ENCODE measurements around the gene CRX. TPM values are rescaled to one million over a fixed set of nuclear protein-coding genes. Genes with fewer than 3 reads are reported as not detected.

Gene CRX
- total RNA-seq, 3 donors from 2014 or later = not detected

DNA sequence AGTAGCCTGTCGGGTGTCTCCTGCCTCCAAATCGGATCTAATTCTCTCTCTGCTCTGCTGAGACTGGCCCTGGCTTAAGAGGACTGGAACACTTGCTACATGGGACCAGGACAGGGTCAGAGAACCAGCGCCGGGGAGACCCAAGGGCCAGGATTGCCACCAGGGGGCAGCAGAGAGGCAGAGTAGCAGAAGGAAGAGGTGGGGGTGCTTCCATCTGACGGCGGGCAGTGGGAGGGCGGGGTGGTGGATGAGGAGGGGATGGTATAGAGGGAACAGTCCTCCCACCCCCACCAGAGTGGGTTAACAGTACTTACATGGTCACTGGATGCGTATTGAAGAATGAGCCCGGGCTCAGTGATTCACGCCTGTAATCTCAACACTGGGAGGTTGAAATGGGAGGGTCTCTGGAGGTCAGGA is 31.3 kb upstream of the CRX start:
- H3K4me3 ChIP-seq = no peak overlapping the region
- H3K36me3 ChIP-seq = no peaks in the 10 kb centered on the region
- peak; percentile 47 to 78 for DNase-seq (ENCODE audit: low spot score in 2 of 2)
- intact Hi-C loops (cut with DNase I; ENCODE audit: low total_unique reads) = no loop called here
- H3K27ac ChIP-seq = no peak overlapping the region
- no peaks in the 10 kb centered on the region for H3K27me3 ChIP-seq
- H3K4me1 ChIP-seq = no peaks in the 10 kb centered on the region
- H3K9me3 ChIP-seq = no peaks in the 10 kb centered on the region
- no peak for TF ChIP-seq POLR2A (IDR thresholded peaks at IDR 0.05)
- TF ChIP-seq, protein P1, sequence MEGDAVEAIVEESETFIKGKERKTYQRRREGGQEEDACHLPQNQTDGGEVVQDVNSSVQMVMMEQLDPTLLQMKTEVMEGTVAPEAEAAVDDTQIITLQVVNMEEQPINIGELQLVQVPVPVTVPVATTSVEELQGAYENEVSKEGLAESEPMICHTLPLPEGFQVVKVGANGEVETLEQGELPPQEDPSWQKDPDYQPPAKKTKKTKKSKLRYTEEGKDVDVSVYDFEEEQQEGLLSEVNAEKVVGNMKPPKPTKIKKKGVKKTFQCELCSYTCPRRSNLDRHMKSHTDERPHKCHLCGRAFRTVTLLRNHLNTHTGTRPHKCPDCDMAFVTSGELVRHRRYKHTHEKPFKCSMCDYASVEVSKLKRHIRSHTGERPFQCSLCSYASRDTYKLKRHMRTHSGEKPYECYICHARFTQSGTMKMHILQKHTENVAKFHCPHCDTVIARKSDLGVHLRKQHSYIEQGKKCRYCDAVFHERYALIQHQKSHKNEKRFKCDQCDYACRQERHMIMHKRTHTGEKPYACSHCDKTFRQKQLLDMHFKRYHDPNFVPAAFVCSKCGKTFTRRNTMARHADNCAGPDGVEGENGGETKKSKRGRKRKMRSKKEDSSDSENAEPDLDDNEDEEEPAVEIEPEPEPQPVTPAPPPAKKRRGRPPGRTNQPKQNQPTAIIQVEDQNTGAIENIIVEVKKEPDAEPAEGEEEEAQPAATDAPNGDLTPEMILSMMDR (IDR thresholded peaks at IDR 0.05) = peak in 2 of 3 donors; percentile 68 to 71

DNA sequence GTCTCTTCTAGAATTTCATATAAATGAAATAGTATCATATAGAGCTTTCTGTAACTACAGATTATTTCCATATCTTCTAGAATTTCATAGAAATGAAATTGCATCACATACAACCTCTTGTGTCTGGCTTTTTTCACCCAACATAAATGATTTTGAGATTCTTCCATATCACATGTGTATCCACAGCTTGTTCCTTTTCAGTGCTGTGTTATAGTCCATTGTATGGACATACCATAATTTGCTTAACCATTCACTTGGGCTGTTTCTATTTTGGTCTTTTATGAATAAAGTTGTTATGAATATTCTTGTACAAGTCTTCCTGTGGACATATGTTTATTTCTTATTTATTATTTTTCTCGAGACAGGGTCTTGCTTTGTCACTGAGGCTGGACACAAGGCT is 29.1 kb upstream of the CRX start:
- intact Hi-C loops (cut with DNase I; ENCODE audit: low total_unique reads) = no loop called here
- H3K4me1 ChIP-seq = no peaks in the 10 kb centered on the region
- TF ChIP-seq POLR2AphosphoS5 (IDR thresholded peaks at IDR 0.05) = no peak
- TF ChIP-seq, protein P1 (IDR thresholded peaks at IDR 0.05) = no peak
- TF ChIP-seq POLR2A (IDR thresholded peaks at IDR 0.05) = no peak

DNA sequence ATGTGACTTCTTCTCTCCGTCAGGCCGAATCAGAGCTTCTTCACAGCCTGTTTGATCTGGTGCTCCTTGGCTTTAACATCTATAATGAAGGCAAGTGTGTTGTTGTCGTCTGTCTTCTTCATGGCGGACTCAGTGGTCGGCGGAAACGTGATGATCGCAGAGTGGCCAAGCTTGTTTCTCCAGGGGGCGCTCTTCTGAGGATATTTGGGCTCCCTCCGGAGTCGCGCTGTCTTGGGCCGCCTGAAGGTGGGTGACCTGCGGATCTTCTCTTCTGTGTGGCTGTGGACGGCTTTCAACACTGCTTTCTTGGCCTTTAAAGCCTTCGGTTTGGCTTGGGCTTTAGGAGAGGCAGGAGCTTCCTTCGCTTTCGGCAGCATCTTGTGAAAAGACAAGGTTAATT is 27.2 kb upstream of the CRX start:
- TF ChIP-seq, protein P1 (IDR thresholded peaks at IDR 0.05) = no peak
- TF ChIP-seq POLR2AphosphoS5 (IDR thresholded peaks at IDR 0.05) (no peak), POLR2A (IDR thresholded peaks at IDR 0.05) (no peak)
- Histone ChIP-seq H3K4me1 (no peaks in the 10 kb centered on the region), H3K4me3 (no peak overlapping the region), H3K36me3 (no peaks in the 10 kb centered on the region), H3K9me3 (no peaks in the 10 kb centered on the region), H3K27me3 (peaks cover 0 to 4% of the 10 kb centered on the region in 2 donors), H3K27ac (no peak overlapping the region)
- DNase-seq (ENCODE audit: low spot score in 2 of 2) = no peak
- intact Hi-C loops (cut with DNase I; ENCODE audit: low total_unique reads) = no loop called here

More for the DNA sequence above, 29.1 kb upstream of the CRX start:
- Histone ChIP-seq H3K4me3 (no peak overlapping the region), H3K9me3 (no peaks in the 10 kb centered on the region), H3K27me3 (no peaks in the 10 kb centered on the region), H3K27ac (no peak overlapping the region), H3K36me3 (no peaks in the 10 kb centered on the region)
- no peak for DNase-seq (ENCODE audit: low spot score in 2 of 2)

DNA sequence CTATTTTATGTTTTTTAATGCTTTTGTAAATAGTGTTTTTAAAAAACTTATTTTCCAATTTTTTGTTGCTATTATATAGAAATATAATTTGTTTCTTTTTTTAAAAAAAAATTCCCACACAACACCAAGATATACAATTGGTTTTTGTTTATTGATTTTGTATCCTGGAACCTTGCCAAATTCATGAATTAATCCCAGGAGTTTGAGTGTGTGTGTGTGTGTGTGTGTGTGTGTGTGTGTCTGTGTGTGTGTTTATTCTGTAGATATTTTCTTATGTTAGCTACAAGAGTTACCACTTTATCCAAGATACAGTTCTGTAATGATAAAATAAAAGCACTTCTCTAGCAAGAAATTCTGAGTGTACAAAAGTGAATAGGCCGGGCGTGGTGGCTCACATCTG is 25.0 kb upstream of the CRX start:
- intact Hi-C loops (cut with DNase I; ENCODE audit: low total_unique reads) = no loop called here
- no peak for TF ChIP-seq POLR2A (IDR thresholded peaks at IDR 0.05)
- TF ChIP-seq POLR2AphosphoS5 (IDR thresholded peaks at IDR 0.05) = no peak
- TF ChIP-seq, protein P1 (IDR thresholded peaks at IDR 0.05) = no peak
- no peak for DNase-seq (ENCODE audit: low spot score in 2 of 2)
- no peaks in the 10 kb centered on the region for H3K9me3 ChIP-seq
- no peaks in the 10 kb centered on the region for H3K4me1 ChIP-seq
- H3K36me3 ChIP-seq = no peaks in the 10 kb centered on the region
- peaks cover 0 to 4% of the 10 kb centered on the region in 2 donors for H3K27me3 ChIP-seq
- H3K4me3 ChIP-seq = no peak overlapping the region
- H3K27ac ChIP-seq = no peak overlapping the region

DNA sequence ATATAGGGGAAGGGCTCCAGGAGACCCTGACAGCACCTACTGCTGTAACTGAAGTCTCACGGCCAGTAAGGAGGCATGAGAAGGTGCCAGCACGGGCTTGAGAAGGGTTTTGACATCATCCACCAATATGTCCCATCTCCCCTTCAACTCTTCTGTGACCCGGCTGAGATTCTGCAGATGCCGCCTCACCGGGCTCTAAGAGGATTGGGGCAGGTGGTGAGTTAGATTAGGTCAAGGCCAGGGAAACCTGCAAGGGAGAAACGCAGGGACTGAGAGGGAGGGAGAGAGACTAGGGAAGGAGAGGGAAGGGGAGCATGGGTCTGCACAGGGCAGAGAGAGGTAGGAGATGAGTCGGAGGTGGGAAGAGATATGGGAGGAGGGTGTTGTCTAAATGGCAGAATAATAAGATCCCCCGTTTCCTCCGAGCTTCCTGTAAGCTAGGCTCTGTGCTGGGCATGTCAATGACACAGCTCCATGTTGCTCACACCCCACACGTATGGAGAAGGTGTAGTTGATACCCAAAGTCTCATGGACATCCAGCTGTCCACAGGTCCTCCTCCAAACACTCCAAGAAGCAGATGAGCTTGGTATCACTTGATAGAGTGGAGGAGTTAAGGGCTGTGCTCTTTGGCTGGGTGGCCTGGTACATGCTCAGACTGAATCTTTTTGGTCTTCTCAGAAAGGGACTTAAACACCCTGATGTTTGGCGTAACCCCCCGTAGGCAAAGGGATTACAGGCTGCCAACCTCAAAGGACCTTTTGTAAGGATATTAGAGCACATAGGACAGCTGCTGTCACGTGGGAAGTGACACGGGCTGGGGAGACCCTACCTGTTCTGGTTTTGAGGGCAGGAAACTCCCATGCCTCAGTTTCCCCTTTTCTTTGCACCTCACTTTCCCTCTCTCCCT is 23.5 kb upstream of the CRX start:
- TF ChIP-seq, protein P1 (IDR thresholded peaks at IDR 0.05) = no peak
- no peak for TF ChIP-seq POLR2A (IDR thresholded peaks at IDR 0.05)
- no peak for TF ChIP-seq POLR2AphosphoS5 (IDR thresholded peaks at IDR 0.05)
- DNase-seq (ENCODE audit: low spot score in 2 of 2) = no peak
- Histone ChIP-seq H3K27ac (no peak overlapping the region), H3K27me3 (peaks cover 0 to 4% of the 10 kb centered on the region in 2 donors), H3K4me1 (no peaks in the 10 kb centered on the region), H3K9me3 (no peaks in the 10 kb centered on the region), H3K36me3 (no peaks in the 10 kb centered on the region), H3K4me3 (no peak overlapping the region)
- intact Hi-C loops (cut with DNase I; ENCODE audit: low total_unique reads) = no loop called here

All from breast epithelium (tissue), 4 donors.